Measurements from ENCODE around the gene SPAG8.

Gene SPAG8

GRCh38 chr9:35800530-35800929, 11.5 kb downstream of the SPAG8 start:
- Histone ChIP-seq H3K4me1 (ENCODE audit: insufficient read depth, low read length) (no peaks in the 10 kb centered on the region), H3K27ac (ENCODE audit: low read length) (no peak overlapping the region), H3K36me3 (ENCODE audit: insufficient read depth, low read depth, low read length) (peaks cover 11% of the 10 kb centered on the region; the same call in 1 of the 2 replicates), H3K4me3 (ENCODE audit: low read length) (no peak overlapping the region), H3K9ac (ENCODE audit: low read depth, low read length) (no peak overlapping the region), H3K27me3 (ENCODE audit: insufficient read depth, low read length) (no peaks in the 10 kb centered on the region), H3K9me3 (ENCODE audit: insufficient read depth, low read depth, low read length) (no peaks in the 10 kb centered on the region)

- Histone ChIP-seq H3K4me3 (ENCODE audit: low read length) (no peak overlapping the region), H3K9ac (ENCODE audit: low read depth, low read length) (no peak overlapping the region), H3K27me3 (ENCODE audit: insufficient read depth, low read length) (no peaks in the 10 kb centered on the region), H3K36me3 (ENCODE audit: insufficient read depth, low read depth, low read length) (0 out of 2 replicates have a peak, but pooled peaks cover 7% of the 10 kb centered on the region), H3K9me3 (ENCODE audit: insufficient read depth, low read depth, low read length) (no peaks in the 10 kb centered on the region), H3K4me1 (ENCODE audit: insufficient read depth, low read length) (no peaks in the 10 kb centered on the region), H3K27ac (ENCODE audit: low read length) (no peak overlapping the region)
Observed at GRCh38 chr9:35798658-35799374, 13.2 kb downstream of the SPAG8 start.

- H3K4me1 ChIP-seq (ENCODE audit: insufficient read depth, low read length), result no peaks in the 10 kb centered on the region
- H3K27me3 ChIP-seq (ENCODE audit: insufficient read depth, low read length), result no peaks in the 10 kb centered on the region
- H3K36me3 ChIP-seq (ENCODE audit: insufficient read depth, low read depth, low read length), result 0 out of 2 replicates have a peak, but pooled peaks cover 7% of the 10 kb centered on the region
- H3K9ac ChIP-seq (ENCODE audit: low read depth, low read length), result no peak overlapping the region
- H3K4me3 ChIP-seq (ENCODE audit: low read length), result no peak overlapping the region
- no peaks in the 10 kb centered on the region for H3K9me3 ChIP-seq (ENCODE audit: insufficient read depth, low read depth, low read length)
- H3K27ac ChIP-seq (ENCODE audit: low read length), result no peak overlapping the region
Observed at GRCh38 chr9:35797311-35798109, 14.6 kb downstream of the SPAG8 start.

GRCh38 chr9:35795695-35796094, 16.4 kb downstream of the SPAG8 start:
- H3K9me3 ChIP-seq (ENCODE audit: insufficient read depth, low read depth, low read length), result no peaks in the 10 kb centered on the region
- peaks cover 2% of the 10 kb centered on the region; the same call in 1 of the 2 replicates for H3K4me1 ChIP-seq (ENCODE audit: insufficient read depth, low read length)
- no peaks in the 10 kb centered on the region for H3K36me3 ChIP-seq (ENCODE audit: insufficient read depth, low read depth, low read length)
- peaks cover 5% of the 10 kb centered on the region; the same call in 1 of the 2 replicates for H3K27me3 ChIP-seq (ENCODE audit: insufficient read depth, low read length)
- no peak overlapping the region for H3K9ac ChIP-seq (ENCODE audit: low read depth, low read length)
- H3K4me3 ChIP-seq (ENCODE audit: low read length), result no peak overlapping the region
- no peak overlapping the region for H3K27ac ChIP-seq (ENCODE audit: low read length)

- H3K27ac ChIP-seq (ENCODE audit: low read length), result no peak overlapping the region
- H3K9me3 ChIP-seq (ENCODE audit: insufficient read depth, low read depth, low read length), result no peaks in the 10 kb centered on the region
- H3K4me3 ChIP-seq (ENCODE audit: low read length), result no peak overlapping the region
- H3K9ac ChIP-seq (ENCODE audit: low read depth, low read length), result no peak overlapping the region
- H3K27me3 ChIP-seq (ENCODE audit: insufficient read depth, low read length), result peaks cover 8% of the 10 kb centered on the region; the same call in 1 of the 2 replicates
- H3K4me1 ChIP-seq (ENCODE audit: insufficient read depth, low read length), result peaks cover 12% of the 10 kb centered on the region; the same call in 1 of the 2 replicates
- no peaks in the 10 kb centered on the region for H3K36me3 ChIP-seq (ENCODE audit: insufficient read depth, low read depth, low read length)
Observed at GRCh38 chr9:35793461-35793860, 18.6 kb downstream of the SPAG8 start.

- no peak overlapping the region for H3K27ac ChIP-seq (ENCODE audit: low read length)
- peaks cover 12% of the 10 kb centered on the region; the same call in 1 of the 2 replicates for H3K4me1 ChIP-seq (ENCODE audit: insufficient read depth, low read length)
- no peak overlapping the region for H3K4me3 ChIP-seq (ENCODE audit: low read length)
- H3K36me3 ChIP-seq (ENCODE audit: insufficient read depth, low read depth, low read length), result no peaks in the 10 kb centered on the region
- peaks cover 8% of the 10 kb centered on the region; the same call in 1 of the 2 replicates for H3K27me3 ChIP-seq (ENCODE audit: insufficient read depth, low read length)
- H3K9ac ChIP-seq (ENCODE audit: low read depth, low read length), result no peak overlapping the region
- H3K9me3 ChIP-seq (ENCODE audit: insufficient read depth, low read depth, low read length), result no peaks in the 10 kb centered on the region
Observed at GRCh38 chr9:35792826-35793225, 19.2 kb downstream of the SPAG8 start.

GRCh38 chr9:35792024-35792813, 19.8 kb downstream of the SPAG8 start:
- Histone ChIP-seq H3K27ac (ENCODE audit: low read length) (no peak overlapping the region), H3K27me3 (ENCODE audit: insufficient read depth, low read length) (peaks cover 8% of the 10 kb centered on the region; the same call in 1 of the 2 replicates), H3K36me3 (ENCODE audit: insufficient read depth, low read depth, low read length) (no peaks in the 10 kb centered on the region), H3K4me1 (ENCODE audit: insufficient read depth, low read length) (peaks cover 12% of the 10 kb centered on the region; the same call in 1 of the 2 replicates), H3K4me3 (ENCODE audit: low read length) (peak overlapping the region; percentile 63; the same call in 1 of the 2 replicates), H3K9me3 (ENCODE audit: insufficient read depth, low read depth, low read length) (no peaks in the 10 kb centered on the region), H3K9ac (ENCODE audit: low read depth, low read length) (no peak overlapping the region)

GRCh38 chr9:35791297-35791921, 20.7 kb downstream of the SPAG8 start, which contains the start of gene NPR2:
Gene NPR2, plus strand, starts transcription at chr9:35791591. Its CDS starts 818 bp downstream, at chr9:35792409.
- H3K4me1 ChIP-seq (ENCODE audit: insufficient read depth, low read length), result peaks cover 12% of the 10 kb centered on the region; the same call in 1 of the 2 replicates
- H3K9ac ChIP-seq (ENCODE audit: low read depth, low read length), result peak within 1 kb of the TSS; percentile 64; the same call in 1 of the 2 replicates
- no peaks in the 10 kb centered on the region for H3K36me3 ChIP-seq (ENCODE audit: insufficient read depth, low read depth, low read length)
- H3K27ac ChIP-seq (ENCODE audit: low read length), result no peak within 1 kb of the TSS
- no peaks in the 10 kb centered on the region for H3K9me3 ChIP-seq (ENCODE audit: insufficient read depth, low read depth, low read length)
- H3K27me3 ChIP-seq (ENCODE audit: insufficient read depth, low read length), result peaks cover 8% of the 10 kb centered on the region; the same call in 1 of the 2 replicates
- H3K4me3 ChIP-seq (ENCODE audit: low read length), result peak within 1 kb of the TSS; percentile 66

- peak overlapping the region; percentile 52; the same call in 1 of the 2 replicates for H3K9ac ChIP-seq (ENCODE audit: low read depth, low read length)
- peaks cover 3% of the 10 kb centered on the region; the same call in 1 of the 2 replicates for H3K36me3 ChIP-seq (ENCODE audit: insufficient read depth, low read depth, low read length)
- H3K4me1 ChIP-seq (ENCODE audit: insufficient read depth, low read length), result peaks cover 12% of the 10 kb centered on the region; the same call in 1 of the 2 replicates
- no peak overlapping the region for H3K27ac ChIP-seq (ENCODE audit: low read length)
- H3K4me3 ChIP-seq (ENCODE audit: low read length), result peak overlapping the region; percentile 66
- H3K9me3 ChIP-seq (ENCODE audit: insufficient read depth, low read depth, low read length), result no peaks in the 10 kb centered on the region
- peaks cover 8% of the 10 kb centered on the region; the same call in 1 of the 2 replicates for H3K27me3 ChIP-seq (ENCODE audit: insufficient read depth, low read length)
Observed at GRCh38 chr9:35790385-35791296, 21.4 kb downstream of the SPAG8 start.

- H3K4me1 ChIP-seq (ENCODE audit: insufficient read depth, low read length), result peaks cover 12% of the 10 kb centered on the region; the same call in 1 of the 2 replicates
- peaks cover 3% of the 10 kb centered on the region; the same call in 1 of the 2 replicates for H3K36me3 ChIP-seq (ENCODE audit: insufficient read depth, low read depth, low read length)
- no peak overlapping the region for H3K27ac ChIP-seq (ENCODE audit: low read length)
- no peaks in the 10 kb centered on the region for H3K9me3 ChIP-seq (ENCODE audit: insufficient read depth, low read depth, low read length)
- H3K4me3 ChIP-seq (ENCODE audit: low read length), result no peak overlapping the region
- H3K9ac ChIP-seq (ENCODE audit: low read depth, low read length), result no peak overlapping the region
- H3K27me3 ChIP-seq (ENCODE audit: insufficient read depth, low read length), result peaks cover 8% of the 10 kb centered on the region; the same call in 1 of the 2 replicates
Observed at GRCh38 chr9:35790025-35790384, 22.1 kb downstream of the SPAG8 start.
